Measurements from ENCODE around the gene ANKRD53.

DNA sequence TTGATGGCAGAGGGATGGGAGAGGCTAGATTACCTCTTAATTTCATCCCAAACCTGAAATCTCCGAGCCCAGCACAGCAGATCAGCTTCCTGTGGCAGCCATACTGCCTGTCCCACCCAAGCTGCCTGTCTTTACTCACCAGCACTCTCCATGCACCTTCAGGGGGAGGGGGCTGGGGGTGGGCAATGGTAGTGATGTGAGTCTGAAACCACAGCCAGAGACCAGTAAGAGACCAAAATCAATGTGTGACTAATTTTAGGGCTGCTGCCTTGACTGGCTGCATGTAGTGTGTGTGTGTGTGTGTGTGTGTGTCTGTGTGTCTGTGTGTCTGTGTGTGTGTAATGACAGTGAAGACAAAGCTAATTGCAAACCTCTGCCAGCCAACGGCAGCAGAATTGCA lies 27.9 kb downstream of the ANKRD53 start:
- TF ChIP-seq, protein P1, sequence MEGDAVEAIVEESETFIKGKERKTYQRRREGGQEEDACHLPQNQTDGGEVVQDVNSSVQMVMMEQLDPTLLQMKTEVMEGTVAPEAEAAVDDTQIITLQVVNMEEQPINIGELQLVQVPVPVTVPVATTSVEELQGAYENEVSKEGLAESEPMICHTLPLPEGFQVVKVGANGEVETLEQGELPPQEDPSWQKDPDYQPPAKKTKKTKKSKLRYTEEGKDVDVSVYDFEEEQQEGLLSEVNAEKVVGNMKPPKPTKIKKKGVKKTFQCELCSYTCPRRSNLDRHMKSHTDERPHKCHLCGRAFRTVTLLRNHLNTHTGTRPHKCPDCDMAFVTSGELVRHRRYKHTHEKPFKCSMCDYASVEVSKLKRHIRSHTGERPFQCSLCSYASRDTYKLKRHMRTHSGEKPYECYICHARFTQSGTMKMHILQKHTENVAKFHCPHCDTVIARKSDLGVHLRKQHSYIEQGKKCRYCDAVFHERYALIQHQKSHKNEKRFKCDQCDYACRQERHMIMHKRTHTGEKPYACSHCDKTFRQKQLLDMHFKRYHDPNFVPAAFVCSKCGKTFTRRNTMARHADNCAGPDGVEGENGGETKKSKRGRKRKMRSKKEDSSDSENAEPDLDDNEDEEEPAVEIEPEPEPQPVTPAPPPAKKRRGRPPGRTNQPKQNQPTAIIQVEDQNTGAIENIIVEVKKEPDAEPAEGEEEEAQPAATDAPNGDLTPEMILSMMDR (IDR thresholded peaks at IDR 0.05) = no peak
- TF ChIP-seq EP300 (IDR thresholded peaks at IDR 0.05) (no peak), POLR2A (IDR thresholded peaks at IDR 0.05) (no peak), POLR2AphosphoS5 (IDR thresholded peaks at IDR 0.05) (no peak)
